Gastrocnemius medialis (tissue), 4 donors: ENCODE measurements around the gene CRLF3.

Experiments used
- CTCF ChIP-seq, 5 experiments: fragments of 450-650 bp in 3 of 5; fragments of 200-600 bp in 2 of 5; sonication (generic) in 2 of 5; IDR thresholded peaks in 4 of 5; conservative IDR thresholded peaks in 1 of 5; 1 replicate in 4 of 5; 2 replicates in 1 of 5; pipeline ENCODE4 v1.5.1; 2016 to 2019; ENCODE audit warnings: antibody characterized with exemption in 5 of 5, mild to moderate bottlenecking in 3 of 5, moderate library complexity in 3 of 5
- POLR2A ChIP-seq, 2 donors: fragments of 450-650 bp; IDR thresholded peaks; one replicate each; pipeline ENCODE4 v1.6.1; 2017; ENCODE audit warnings: antibody characterized with exemption in 2 of 2, mild to moderate bottlenecking in 2 of 2, moderate library complexity in 2 of 2

- no peak for TF ChIP-seq CTCF (IDR thresholded peaks at IDR 0.05 in 4 of 5, conservative IDR thresholded peaks at IDR 0.05 in 1 of 5)
- no peak for TF ChIP-seq POLR2A (IDR thresholded peaks at IDR 0.05)
Observed at GRCh38 chr17:30790279-30790678, 34.2 kb downstream of the CRLF3 start.
